ENCODE results near the gene CDV3. TPM values are rescaled to one million over a fixed set of nuclear protein-coding genes. Genes with fewer than 3 reads are reported as not detected.
"Not testable (repeated sequence)": the region's sequence is repeated elsewhere in the genome, so short reads cannot be mapped to it uniquely, and the experiment has no call there.

CDV3 gene, protein sequence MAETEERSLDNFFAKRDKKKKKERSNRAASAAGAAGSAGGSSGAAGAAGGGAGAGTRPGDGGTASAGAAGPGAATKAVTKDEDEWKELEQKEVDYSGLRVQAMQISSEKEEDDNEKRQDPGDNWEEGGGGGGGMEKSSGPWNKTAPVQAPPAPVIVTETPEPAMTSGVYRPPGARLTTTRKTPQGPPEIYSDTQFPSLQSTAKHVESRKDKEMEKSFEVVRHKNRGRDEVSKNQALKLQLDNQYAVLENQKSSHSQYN
- 117 TPM for total RNA-seq

DNA sequence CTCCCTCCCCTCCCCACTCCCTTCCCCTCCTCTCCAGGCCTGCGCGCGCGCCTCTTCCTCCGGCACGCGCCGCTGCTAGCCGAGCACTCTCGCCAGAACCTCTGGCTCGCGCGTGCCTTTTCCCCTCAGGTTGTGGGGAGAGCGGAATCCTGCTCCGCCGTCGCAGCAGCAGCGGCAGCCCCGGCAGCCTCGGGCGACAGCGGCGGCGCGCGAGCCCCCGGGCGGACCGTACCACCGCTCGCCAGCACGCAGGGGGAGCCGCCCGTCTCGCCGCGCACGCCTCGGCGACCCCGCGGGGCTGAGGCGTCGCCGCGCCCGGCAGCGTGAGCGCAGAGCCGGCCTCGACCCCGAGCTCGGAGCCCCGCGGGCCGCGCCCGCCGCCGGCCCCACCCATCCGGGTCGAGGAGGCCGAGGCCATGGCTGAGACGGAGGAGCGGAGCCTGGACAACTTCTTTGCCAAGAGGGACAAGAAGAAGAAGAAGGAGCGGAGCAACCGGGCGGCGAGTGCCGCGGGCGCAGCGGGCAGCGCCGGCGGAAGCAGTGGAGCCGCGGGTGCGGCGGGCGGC, at the start of gene CDV3:
CDV3 (plus strand) TSS at position 58 of the 566 bp plus-strand sequence; CDS start at position 417, 359 bp downstream.
- DNase-seq = no peak

- DNase-seq = not testable (repeated sequence)
These were observed 49.7 kb upstream of the CDV3 start for GRCh38 chr3:133523758-133524157.

- no peak for DNase-seq
These were observed 48.1 kb upstream of the CDV3 start for GRCh38 chr3:133525435-133525834.

DNA sequence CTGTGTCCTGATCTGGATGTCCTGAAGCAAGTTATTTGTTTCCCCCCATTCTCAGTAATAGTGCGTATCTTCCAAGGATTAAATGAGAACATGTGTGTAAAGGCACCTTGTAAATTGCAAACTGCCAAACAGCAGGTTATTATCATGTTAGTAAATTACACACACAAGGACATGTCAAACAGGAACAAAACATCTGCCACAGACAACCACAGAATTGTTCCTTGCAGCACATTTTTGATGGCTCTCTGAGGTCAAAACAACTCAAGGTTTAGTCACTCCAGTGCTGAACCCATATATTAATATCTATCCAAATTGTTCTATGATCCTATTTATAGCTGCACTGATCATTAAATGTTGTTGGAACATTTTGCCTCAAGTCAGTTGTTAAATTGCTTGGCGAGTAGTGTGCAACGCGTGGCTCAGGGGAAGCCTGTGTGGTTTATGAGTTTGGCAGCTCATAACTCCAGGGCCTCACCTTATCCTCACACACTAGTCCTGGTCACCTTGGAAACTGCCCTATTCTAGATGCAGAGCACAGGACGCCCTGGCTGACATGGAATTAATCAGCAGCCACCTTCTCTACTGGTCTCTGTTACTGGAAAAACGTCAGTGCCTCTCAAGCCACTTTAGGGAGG, 46.3 kb upstream of the CDV3 start:
- DNase-seq = no peak

- DNase-seq = no peak
These were observed 43.7 kb upstream of the CDV3 start for GRCh38 chr3:133529809-133530208.

DNA sequence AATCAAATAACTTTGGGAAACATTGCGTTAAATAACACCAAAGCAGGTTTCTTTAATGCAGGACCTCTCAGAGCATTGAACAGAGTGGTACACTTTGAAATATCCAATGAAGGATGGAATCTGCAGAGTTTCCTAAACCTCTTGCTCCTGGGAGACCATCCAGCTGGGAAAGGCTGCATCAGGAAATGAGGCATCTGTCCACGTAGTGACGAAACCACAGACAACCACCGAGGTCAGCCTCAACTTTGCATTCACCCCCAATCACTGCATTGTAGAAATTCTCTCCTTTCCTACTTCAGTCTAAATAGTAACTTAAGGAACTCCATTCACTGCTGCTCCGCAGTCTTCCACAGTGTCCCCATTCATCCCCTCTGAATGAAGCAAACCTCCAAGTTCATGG, 41.5 kb upstream of the CDV3 start:
- no peak for DNase-seq

DNA sequence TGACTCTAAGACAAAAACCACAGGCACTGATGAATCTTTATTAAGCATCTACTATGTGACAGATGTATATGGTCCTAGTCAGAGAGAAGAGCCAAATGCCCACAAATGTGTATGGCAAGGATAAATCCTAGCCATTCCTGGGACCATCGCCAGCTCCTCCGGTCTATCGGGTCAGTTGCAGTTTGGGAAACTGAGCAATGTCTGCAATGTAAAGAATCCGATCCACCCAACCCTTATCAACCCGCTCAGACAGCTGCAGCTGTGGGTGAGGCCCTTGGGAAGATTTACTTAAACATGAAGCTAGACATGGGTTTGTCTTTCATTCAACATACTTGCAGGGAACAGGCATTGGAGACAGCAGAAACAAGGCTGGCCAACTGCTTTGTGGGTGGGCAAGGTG, 40.5 kb upstream of the CDV3 start:
- no peak for DNase-seq

- no peak for DNase-seq
These were observed 37.3 kb upstream of the CDV3 start for GRCh38 chr3:133535971-133536881.

- DNase-seq = not testable (repeated sequence)
These were observed 36.4 kb upstream of the CDV3 start for GRCh38 chr3:133537131-133537530.

GRCh38 chr3:133538154-133538553, 35.3 kb upstream of the CDV3 start:
- DNase-seq = no peak

DNA sequence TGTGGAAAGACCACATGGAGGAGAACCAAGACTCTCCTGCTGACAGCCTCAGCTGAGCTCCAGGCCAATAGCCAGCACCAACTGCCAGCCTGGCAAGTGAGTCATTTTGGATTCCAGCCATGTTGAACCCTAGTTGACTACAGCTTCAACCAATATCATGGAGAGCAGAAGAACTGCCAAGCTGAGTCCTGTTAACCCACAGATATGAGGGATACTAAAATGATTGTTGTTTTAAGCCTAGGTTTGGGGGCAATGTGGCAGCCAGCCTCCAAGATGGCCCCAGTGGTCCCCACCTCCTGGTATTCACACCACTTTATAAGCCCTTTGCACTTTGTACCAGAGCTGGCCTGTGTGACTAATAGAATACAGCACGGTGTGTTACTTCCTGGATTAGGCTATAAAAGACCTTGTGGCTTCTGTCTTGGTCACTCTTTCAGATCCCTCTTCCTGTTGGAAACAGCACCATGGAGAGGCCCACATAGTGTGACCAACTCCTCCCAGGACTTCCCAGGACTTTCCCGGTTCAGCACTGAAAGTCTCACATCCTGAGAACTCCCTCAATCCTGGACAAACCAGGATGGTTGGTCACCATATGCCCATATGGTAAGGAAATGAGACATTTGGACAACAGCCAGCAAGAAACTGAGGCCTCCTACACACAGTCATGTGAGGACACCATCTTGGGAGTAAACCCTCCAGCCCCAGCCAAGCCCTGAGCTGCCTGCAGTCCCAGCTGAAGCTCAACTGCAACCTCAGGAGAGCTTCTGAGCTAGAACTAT, 32.4 kb upstream of the CDV3 start:
- no peak for DNase-seq

GRCh38 chr3:133542871-133543270, 30.6 kb upstream of the CDV3 start:
- DNase-seq = no peak

DNA sequence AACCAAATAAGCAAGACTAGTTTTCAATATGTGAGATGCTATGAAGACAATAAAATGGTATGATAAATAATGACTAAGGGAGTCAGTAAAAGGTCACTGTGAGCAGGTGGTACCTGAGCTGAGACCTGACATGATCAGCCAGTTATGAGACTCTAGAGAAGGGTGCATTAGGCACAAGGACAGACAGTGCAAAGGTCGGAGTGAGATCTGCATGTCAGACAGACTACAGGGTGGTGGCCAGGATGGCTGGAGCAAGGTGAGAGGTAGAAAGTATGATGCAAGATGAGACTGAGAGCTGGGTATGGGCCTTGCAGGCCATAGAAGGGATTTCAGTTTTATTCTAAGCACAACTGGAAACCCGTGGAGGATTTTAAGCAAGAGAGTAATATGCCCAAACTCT, 28.5 kb upstream of the CDV3 start:
- not testable (repeated sequence) for DNase-seq

GRCh38 chr3:133547432-133548041, 25.9 kb upstream of the CDV3 start:
- DNase-seq = no peak

GRCh38 chr3:133548090-133548489, 25.4 kb upstream of the CDV3 start:
- DNase-seq = no peak

GRCh38 chr3:133549565-133549964, 23.9 kb upstream of the CDV3 start:
- DNase-seq = no peak

GRCh38 chr3:133551589-133551988, 21.9 kb upstream of the CDV3 start:
- DNase-seq = not testable (repeated sequence)

DNA sequence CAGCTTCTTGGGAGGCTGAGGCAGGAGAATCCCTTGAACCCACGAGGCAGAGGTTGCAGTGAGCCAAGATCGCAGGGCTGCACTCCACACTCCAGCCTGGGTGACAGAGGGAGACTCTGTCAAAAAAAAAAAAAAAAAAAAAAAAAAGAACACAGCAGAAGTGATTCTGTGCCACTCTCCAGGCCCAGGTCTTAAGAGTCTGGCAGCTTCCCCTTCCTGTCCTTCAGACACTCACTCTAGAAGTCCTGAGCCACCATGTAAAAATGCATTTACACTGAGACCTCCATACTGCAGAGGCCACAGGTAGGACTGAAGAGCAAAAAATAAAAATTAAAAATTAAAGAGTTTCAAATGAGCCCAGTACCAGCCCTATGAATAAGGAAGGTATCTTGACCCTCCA, 11.8 kb upstream of the CDV3 start:
- no peak for DNase-seq

DNA sequence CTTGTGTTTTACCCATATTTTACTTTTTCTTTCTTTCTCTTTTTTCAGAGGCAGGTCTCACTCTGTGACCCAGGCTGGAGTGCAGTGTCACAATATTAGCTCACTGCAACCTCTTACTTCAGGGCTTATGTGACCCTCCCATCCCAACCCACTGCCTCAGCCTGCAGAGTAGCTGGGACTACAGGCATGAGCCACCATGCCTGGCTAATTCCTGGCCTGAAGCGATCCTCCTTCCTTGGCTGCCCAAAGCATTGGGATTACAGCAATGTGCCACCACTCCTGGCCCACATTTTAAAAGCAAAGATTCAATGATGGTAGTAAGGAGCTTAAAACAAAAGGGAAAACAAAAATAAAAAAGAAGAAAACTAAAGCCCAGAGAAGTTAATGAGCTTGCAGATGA, 11.1 kb upstream of the CDV3 start:
- no peak for DNase-seq

DNA sequence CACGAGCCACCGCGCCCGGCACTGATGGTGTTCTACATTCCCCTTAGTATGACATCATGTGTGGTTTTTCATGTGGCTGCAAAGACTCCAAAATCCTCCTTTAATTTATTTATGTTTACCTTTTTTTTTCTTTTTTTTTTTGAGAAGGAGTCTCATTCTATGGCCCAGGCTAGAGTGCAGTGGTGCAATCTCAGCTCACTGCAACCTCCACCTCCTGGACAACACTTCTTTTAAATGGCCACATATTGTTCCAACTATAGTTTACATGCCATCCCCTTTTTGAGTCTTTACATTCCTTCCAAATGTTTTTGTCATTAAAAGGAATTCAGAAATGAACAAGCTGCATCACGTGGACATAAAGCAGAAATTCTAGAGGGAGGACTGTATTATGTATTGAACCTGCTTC, 10.3 kb upstream of the CDV3 start:
- no peak for DNase-seq

DNA sequence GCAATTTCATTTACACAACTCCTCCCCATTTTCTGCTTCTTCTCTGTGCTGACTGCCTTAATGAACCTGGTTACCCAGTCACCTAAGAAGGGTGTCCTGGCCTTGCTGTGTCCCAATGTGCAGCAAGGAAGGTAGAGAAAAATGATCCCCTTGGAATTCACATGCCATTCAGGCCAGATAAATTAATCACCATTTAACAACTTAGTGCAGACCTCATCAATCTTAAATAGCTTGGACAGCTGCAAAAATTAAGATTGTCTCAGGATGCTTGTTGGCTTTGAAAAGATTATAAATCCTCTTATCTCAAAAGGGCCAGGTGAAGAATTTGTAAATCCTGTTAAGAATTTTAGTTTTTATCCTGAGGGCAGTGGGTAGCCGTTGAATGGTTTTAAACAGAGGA, 9.7 kb upstream of the CDV3 start:
- no peak for DNase-seq
